OCI-LY7 (cell line): ENCODE measurements around the gene PPP2R3A. TPM values are rescaled to one million over a fixed set of nuclear protein-coding genes. Genes with fewer than 3 reads are reported as not detected.
"Not testable (repeated sequence)": the region's sequence is repeated elsewhere in the genome, so short reads cannot be mapped to it uniquely, and the experiment has no call there.

Experiments used
- BruUV-seq: library from RNA; stranded (reverse); fragments of 400-500 nt; replicated peaks from 2 replicates; lab custom pipeline; 2021; lab: Mats Ljungman, UMichigan
- CTCF ChIA-PET: fragments of 300-600 bp; sonication (Branson Sonifier 250); formaldehyde crosslinking; loops from one replicate; lab custom pipeline; 2022; ENCODE audit warnings: antibody characterized with exemption; ENCODE audit not compliant: unreplicated experiment; lab: Charles Lee
- POLR2A ChIA-PET: fragments of 300-600 bp; sonication (Branson Sonifier 250); formaldehyde crosslinking; loops from one replicate; lab custom pipeline; 2022; ENCODE audit warnings: antibody characterized with exemption; lab: Charles Lee
- DNase-seq: peaks from one replicate; pipeline ENCODE4 v3.0.0-alpha.2; 2015; ENCODE audit warnings: low spot score
- H2AFZ ChIP-seq: fragments of 200-600 bp; sonication (generic), shearing (Covaris generic); 2 replicates; pipeline ENCODE4 v1.6.1; 2014; ENCODE audit warnings: mild to moderate bottlenecking, antibody characterized with exemption, low read length, moderate library complexity
- H3K27ac ChIP-seq: fragments of 200-600 bp; sonication (generic); 2 replicates; pipeline ENCODE4 v1.5.1; 2014; ENCODE audit warnings: mixed run types, low read depth, mild to moderate bottlenecking, moderate library complexity, low read length, inconsistent platforms; ENCODE audit not compliant: poor library complexity, severe bottlenecking
- H3K36me3 ChIP-seq: fragments of 200-600 bp; sonication (generic); 2 replicates; pipeline ENCODE4 v1.6.1; 2014; ENCODE audit warnings: mild to moderate bottlenecking, antibody characterized with exemption, low read length, moderate library complexity, mixed read lengths; ENCODE audit not compliant: insufficient read depth
- H3K4me1 ChIP-seq: fragments of 200-600 bp; sonication (generic); 2 replicates; pipeline ENCODE4 v1.5.1; 2014; ENCODE audit warnings: mild to moderate bottlenecking, low read length; ENCODE audit not compliant: insufficient read depth, poor library complexity, severe bottlenecking
- H3K4me2 ChIP-seq: fragments of 200-600 bp; sonication (generic); 2 replicates; pipeline ENCODE4 v1.6.1; 2014; ENCODE audit warnings: mild to moderate bottlenecking, low read length
- H3K4me3 ChIP-seq: fragments of 200-600 bp; sonication (generic); 2 replicates; pipeline ENCODE4 v1.5.1; 2014; ENCODE audit warnings: mild to moderate bottlenecking, low read depth, low read length; ENCODE audit not compliant: poor library complexity, severe bottlenecking
- H3K79me2 ChIP-seq: fragments of 200-600 bp; sonication (generic); 2 replicates; pipeline ENCODE4 v1.6.1; 2016; ENCODE audit warnings: low read depth, mild to moderate bottlenecking, low read length, moderate library complexity, mixed read lengths; ENCODE audit not compliant: insufficient read depth
- H3K9me2 ChIP-seq: fragments of 200-600 bp; sonication (generic); 2 replicates; pipeline ENCODE4 v1.6.1; 2016; ENCODE audit warnings: mild to moderate bottlenecking, low read length, mixed read lengths; ENCODE audit not compliant: insufficient read depth
- H3K9me3 ChIP-seq: fragments of 200-600 bp; sonication (generic); 2 replicates; pipeline ENCODE4 v1.6.1; 2014; ENCODE audit warnings: mild to moderate bottlenecking, mixed run types, low read length, mixed read lengths
- H4K20me1 ChIP-seq: fragments of 200-600 bp; sonication (generic); 2 replicates; pipeline ENCODE4 v1.6.1; 2014; ENCODE audit warnings: mild to moderate bottlenecking, antibody characterized with exemption, low read length, moderate library complexity, mixed read lengths; ENCODE audit not compliant: insufficient read depth
- CTCF ChIP-seq: fragments of 200-600 bp; sonication (generic); conservative IDR thresholded peaks from 2 replicates; pipeline ENCODE4 v1.5.1; 2014; ENCODE audit warnings: mild to moderate bottlenecking, antibody characterized with exemption, low read length, moderate library complexity, mixed read lengths
- EZH2phosphoT487 ChIP-seq: fragments of 200-600 bp; sonication (generic); IDR thresholded peaks from 2 replicates; pipeline ENCODE4 v1.6.1; 2018; ENCODE audit warnings: low read depth, borderline replicate concordance, mild to moderate bottlenecking, mixed run types, antibody characterized with exemption, low read length, moderate library complexity, mixed read lengths
- intact Hi-C: fragments of 100-400 bp; cut with micrococcal nuclease; formaldehyde crosslinking; loops from one replicate; pipeline ENCODE4 v1.10.0; 2022; ENCODE audit not compliant: unreplicated experiment
- total RNA-seq, 2 experiments: library from RNA; depleted of rRNA in 1 of 2; stranded (reverse); fragments of >200 nt in 1 of 2; shearing (Covaris generic) in 1 of 2; gene quantifications; 2 replicates each; pipeline ENCODE4 v1.2.3, GENCODE V29; 2014 to 2022

Gene PPP2R3A
- total RNA-seq, 2 experiments from 2014 or later: 0.22 to 0.27 TPM

- Histone ChIP-seq H3K4me2 (no peak overlapping the region), H3K36me3 (no peaks in the 10 kb centered on the region), H3K4me1 (no peaks in the 10 kb centered on the region), H3K27ac (no peak overlapping the region), H3K4me3 (no peak overlapping the region), H3K9me2 (no peaks in the 10 kb centered on the region), H3K79me2 (no peaks in the 10 kb centered on the region), H3K9me3 (no peaks in the 10 kb centered on the region), H2AFZ (no peak overlapping the region), H4K20me1 (no peaks in the 10 kb centered on the region)
- ChIA-PET POLR2A (no interaction called here), CTCF (no interaction called here)
- intact Hi-C loops: no loop called here
- no peak for DNase-seq
- TF ChIP-seq CTCF: no peak
- no peak for TF ChIP-seq EZH2phosphoT487
- BruUV-seq: no TSS peak
These were observed 35.3 kb upstream of the PPP2R3A start for GRCh38 chr3:135930255-135930654.

- H4K20me1 ChIP-seq, H3K4me1 ChIP-seq, intact Hi-C loops, H3K4me2 ChIP-seq, H3K79me2 ChIP-seq, H3K9me3 ChIP-seq, CTCF ChIA-PET, POLR2A ChIA-PET, H3K9me2 ChIP-seq, H3K27ac ChIP-seq, BruUV-seq, H3K4me3 ChIP-seq, H3K36me3 ChIP-seq, DNase-seq, H2AFZ ChIP-seq: not testable (repeated sequence)
These were observed 30.4 kb upstream of the PPP2R3A start for GRCh38 chr3:135935171-135935570.

- DNase-seq, POLR2A ChIA-PET, H3K27ac ChIP-seq, H3K9me3 ChIP-seq, H3K4me3 ChIP-seq, H3K79me2 ChIP-seq, H4K20me1 ChIP-seq, H3K4me1 ChIP-seq, H2AFZ ChIP-seq, H3K36me3 ChIP-seq, H3K9me2 ChIP-seq, H3K4me2 ChIP-seq, BruUV-seq, intact Hi-C loops, CTCF ChIA-PET: not testable (repeated sequence)
These were observed 27.8 kb upstream of the PPP2R3A start for GRCh38 chr3:135937766-135938165.

GRCh38 chr3:135944831-135945230, 20.7 kb upstream of the PPP2R3A start:
- no peak for DNase-seq
- intact Hi-C loops: no loop called here
- ChIA-PET POLR2A (no interaction called here), CTCF (no interaction called here)
- BruUV-seq: no TSS peak
- Histone ChIP-seq H3K9me2 (no peaks in the 10 kb centered on the region), H4K20me1 (no peaks in the 10 kb centered on the region), H2AFZ (no peak overlapping the region), H3K4me1 (no peaks in the 10 kb centered on the region), H3K27ac (no peak overlapping the region), H3K36me3 (no peaks in the 10 kb centered on the region), H3K4me3 (no peak overlapping the region), H3K9me3 (no peaks in the 10 kb centered on the region), H3K79me2 (no peaks in the 10 kb centered on the region), H3K4me2 (no peak overlapping the region)
- TF ChIP-seq CTCF (no peak), EZH2phosphoT487 (no peak)
